SK-MEL-5 (cell line): ENCODE data around the gene EPN3. TPM values are rescaled to one million over a fixed set of nuclear protein-coding genes. Genes with fewer than 3 reads are reported as not detected.

ENCODE experiments used
- DNase-seq: peaks from one replicate; pipeline ENCODE4 v3.0.0-alpha.2; 2016; ENCODE audit warnings: low read depth, low spot score
- in situ Hi-C: cut with HindIII; loops from 2 replicates; pipeline ENCODE4 v1.10.0; 2016; ENCODE audit warnings: low sequenced_read_pairs, high pct_unique_total_duplicates, low pct_unique_long_range_greater_than_20kb
- total RNA-seq: library from RNA; depleted of rRNA; stranded (reverse); fragments of >200 nt; shearing (Covaris generic); gene quantifications from 2 replicates; pipeline ENCODE4 v1.2.3, GENCODE V29; 2014

EPN3 gene
- total RNA-seq, 1 experiment from 2014 or later = not detected

DNA sequence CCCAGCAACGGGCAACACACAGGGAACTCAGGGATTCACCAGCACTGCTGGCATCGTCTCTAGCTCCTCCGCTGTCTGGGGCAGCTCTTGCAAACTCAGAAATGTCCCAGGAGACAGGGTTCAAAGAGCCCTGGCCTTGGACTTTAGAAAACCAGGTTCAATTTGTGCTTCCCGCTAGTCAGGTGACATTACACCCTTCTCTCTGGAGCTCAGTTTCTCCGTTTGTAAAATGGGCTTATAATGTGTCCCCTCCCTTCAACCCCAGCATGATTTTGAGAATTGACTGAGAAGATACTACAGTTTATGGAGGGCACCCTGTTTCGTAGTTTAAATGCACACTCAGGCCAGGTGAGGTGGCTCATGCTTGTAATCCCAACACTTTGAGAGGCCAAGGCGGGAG, 26.2 kb upstream of the EPN3 start:
- in situ Hi-C loops = no loop called here
- no peak for DNase-seq

GRCh38 chr17:50507871-50508572, 24.5 kb upstream of the EPN3 start, which contains the start of gene MYCBPAP:
Gene MYCBPAP (plus strand): TSS chr17:50508439. CDS start chr17:50508675, 236 bp downstream.
- DNase-seq = peak; percentile 62
- in situ Hi-C loops = no loop called here

DNA sequence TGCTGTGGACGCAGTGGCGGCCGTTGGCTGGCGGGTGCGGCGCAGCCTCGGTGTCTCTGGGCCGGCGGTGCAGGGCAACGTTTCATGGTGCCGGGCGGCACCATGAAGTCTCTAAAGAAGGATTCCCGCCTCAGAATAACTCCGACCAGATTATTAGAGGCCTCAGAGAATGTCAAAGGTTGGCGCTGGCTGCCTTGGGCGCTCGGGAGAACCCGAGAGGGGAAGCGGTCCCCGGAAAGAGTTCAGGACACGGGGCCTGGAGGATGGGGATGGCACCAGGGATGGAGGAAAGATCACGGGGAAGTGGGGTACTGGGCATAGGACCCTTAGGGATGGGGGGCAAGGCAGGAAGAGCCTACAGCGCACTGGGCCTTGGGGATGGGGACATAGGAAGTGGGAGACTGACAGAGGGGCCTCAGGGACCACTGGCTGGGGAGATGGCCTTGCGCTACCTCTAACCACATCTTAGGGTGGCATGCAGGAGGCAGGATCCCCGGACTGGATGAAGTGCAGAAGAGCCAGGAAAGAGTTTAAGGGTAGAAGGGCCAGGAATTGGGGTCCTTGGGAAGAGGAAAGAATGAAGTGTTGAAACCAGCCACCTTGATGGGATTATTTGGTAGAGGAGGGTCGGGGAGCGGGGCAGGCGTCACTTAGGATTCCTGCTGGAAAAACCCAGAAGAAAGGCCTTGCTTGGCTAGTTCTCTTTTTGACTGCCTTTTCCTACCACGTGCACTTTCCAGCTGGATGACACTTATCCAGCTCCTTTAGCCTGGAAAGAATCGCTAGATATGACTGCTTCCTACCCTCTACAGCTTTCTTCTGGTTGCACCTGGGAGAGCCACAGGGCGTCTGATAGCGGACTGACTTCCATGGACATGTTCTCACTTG, 23.7 kb upstream of the EPN3 start:
- in situ Hi-C loops = no loop called here
- no peak for DNase-seq

DNA sequence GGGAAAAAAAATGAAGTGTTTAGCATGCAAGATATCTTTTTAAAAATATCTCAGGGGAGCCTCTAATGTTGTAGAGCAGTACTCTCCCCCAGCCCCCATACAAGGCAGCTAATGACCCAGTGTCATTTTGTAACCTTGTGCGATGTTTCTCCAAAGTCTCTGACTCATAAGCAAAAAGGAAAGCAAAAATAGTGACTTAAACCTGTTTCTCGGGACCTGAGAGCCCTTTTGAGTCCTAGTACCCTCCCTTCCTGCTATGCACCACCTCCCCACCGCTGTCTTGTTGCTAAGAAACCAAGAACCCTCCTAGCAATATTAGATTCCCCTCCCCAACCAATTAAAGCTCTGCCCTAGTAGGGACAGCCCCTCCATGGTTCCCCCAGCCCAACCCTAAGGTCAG, 21.5 kb upstream of the EPN3 start:
- DNase-seq = no peak
- in situ Hi-C loops = no loop called here

GRCh38 chr17:50513495-50513894, 19.0 kb upstream of the EPN3 start:
- DNase-seq = no peak
- in situ Hi-C loops = no loop called here

- no peak for DNase-seq
- in situ Hi-C loops = no loop called here
Measured at GRCh38 chr17:50514388-50514787, 18.1 kb upstream of the EPN3 start.

DNA sequence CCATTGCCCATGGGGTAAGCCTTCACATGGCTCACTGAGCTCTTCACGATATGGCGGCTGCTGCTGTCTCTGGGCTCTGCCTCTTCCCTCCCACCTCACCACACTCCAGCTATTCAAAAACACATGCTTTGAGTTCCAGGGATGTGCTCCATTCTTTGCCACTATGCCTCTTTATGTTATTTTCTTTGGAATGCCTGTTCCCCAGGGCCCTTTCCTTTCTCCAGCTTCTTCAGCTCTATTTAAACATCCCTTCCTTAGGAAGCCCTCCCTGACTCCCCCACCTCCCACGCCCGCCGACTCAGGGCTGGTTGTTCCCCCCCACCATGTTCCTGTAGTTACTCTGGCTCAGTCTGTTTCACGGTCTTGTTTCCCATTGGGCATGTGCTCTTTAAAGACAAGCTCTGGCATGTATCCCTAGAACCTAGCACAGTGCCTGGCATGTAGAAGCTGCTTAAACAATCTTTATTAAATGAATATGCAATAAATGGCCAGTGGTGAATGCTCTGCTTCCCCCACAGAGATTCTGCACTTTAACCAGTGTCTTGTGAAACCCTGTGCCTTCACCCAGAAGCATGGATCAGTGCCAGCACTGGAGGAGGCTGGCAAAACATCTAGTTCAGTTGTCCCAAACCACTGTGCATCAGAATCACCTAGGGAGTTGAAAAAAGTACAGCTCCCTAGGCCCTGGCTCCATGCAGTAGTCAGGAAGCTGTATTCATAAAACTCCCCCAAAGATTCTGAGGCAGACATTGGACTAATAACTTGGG, 17.4 kb upstream of the EPN3 start:
- no peak for DNase-seq
- in situ Hi-C loops = no loop called here

DNA sequence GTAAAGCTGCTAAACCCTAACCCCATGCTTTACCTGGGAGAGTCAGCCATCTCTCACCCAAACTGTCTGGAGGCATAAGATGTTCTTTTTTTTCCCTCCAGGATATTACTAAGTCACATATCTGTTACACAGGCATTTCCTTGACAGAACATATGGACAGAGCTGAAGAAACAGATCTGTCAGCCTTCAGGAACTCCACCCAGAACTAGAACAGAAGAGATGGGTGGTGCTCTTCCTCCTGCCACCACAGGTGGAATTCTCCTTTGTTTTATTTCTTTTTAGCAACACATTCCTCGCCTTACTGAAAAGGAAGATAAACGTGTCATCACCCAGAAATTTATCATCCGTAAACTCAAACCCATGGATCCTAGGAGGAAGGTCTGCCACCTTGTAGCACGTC, 15.5 kb upstream of the EPN3 start:
- DNase-seq = no peak
- in situ Hi-C loops = no loop called here

DNA sequence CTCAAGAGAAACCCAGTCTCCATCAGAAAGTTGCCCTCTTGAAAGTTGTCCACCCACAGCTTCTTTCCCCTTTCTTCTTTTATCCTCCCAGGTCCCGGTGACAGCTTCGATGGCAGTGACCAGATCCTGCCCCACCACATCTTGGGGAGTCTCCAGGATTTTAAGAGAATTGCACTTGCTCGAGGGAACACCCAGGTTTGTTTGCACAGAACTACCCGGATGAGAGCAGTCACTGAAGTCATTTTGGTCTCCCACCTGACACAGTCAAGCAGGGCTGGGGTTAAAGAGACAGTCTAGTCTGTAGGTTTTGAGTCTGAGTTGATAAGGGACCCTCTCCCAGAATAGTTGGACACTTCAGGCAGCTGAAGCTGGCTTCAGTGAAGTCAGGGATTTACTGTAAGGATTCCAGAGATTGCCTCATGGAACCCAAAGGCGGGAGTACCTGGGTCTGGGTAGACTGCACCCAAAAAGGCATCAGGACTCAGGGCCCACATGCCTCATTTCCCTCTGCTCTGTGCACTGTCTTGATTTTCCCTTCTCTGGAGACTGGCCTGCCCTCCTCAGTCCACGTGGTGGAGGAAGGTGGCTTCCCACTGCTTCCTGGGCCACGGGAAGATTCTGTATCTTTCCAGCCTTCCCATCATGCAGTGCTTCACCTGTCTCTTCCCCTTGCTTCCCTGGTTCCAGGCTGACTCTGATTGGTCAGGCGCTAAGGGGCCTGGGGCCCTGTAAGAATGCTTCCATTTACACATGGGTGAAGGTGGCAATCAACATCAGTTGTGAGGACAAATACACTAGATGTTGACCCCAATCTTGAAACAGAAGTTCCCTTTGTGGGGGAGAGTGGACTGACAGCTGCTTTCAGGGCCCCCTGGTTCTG, 14.8 kb upstream of the EPN3 start:
- in situ Hi-C loops = no loop called here
- no peak for DNase-seq

- in situ Hi-C loops = no loop called here
- DNase-seq = no peak
Measured at GRCh38 chr17:50518384-50519023, 14.0 kb upstream of the EPN3 start.

DNA sequence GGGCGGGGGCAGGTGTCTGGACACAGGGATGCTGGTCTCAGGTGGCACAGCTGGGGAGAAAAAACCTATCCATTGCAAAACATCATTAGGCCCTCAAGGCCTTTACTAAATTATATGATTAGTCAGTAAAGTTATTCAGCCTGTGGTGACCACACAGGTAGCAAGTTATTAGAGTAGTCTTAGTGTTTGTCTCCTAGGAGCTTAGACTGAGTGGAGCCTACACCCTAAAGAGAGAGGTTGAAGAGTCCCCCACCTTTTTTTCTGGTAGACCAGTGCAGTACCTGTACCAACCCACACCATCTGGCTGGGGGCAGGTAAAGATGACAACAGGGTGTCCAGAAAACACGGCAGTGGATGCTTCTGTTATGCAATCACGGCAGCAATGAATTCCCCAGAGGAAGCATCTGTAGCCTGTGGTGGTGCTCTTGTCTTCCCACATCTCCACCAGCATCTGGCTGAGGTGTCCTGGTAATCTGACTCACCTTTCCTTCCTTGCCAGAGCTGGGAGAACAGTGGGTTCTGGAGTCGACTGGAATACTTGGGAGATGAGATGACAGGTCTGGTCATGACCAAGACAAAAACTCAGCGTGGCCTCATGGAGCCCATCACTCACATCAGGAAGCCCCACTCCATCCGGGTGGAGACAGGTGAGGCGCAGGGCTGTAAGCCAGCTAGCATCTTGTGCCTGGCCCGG, 13.2 kb upstream of the EPN3 start:
- no peak for DNase-seq
- in situ Hi-C loops = no loop called here

GRCh38 chr17:50520483-50520882, 12.1 kb upstream of the EPN3 start:
- in situ Hi-C loops = no loop called here
- no peak for DNase-seq

DNA sequence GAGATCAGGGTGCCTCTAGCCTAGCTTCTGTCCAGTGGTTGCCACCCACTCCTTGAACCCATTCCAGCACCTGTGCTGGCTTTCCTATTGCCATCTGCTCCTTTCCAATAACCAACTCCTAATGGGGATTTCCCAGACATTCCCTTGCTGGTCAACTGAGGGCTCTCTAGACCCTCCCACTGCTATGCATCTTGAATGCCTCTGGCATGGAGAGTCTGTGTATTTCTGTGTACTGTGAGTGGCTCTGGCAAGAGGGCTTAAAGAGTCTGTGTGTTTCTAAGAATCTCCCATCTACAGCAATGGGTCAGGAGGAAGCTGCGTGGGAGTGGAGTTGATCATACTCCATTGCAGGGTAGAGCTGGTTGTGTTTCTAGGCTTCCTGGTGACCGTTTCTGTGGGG, 11.0 kb upstream of the EPN3 start:
- DNase-seq = no peak
- in situ Hi-C loops = no loop called here

DNA sequence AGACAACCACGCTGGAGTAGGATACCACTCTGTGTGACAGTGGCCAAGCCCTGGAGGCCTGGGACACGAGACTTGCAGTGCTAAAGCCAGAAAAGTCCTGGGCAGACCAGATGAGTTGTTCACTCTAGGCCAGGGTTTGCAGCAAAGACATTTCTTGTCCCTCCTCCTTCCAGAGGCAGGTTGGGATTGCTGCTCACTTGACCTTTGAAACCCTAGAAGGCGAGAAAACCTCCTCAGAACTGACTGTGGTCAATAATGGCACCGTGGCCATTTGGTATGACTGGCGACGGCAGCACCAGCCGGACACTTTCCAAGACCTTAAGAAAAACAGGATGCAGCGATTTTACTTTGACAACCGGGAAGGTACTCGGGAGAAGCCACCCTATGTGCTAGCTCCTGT, 9.8 kb upstream of the EPN3 start:
- in situ Hi-C loops = no loop called here
- no peak for DNase-seq

DNA sequence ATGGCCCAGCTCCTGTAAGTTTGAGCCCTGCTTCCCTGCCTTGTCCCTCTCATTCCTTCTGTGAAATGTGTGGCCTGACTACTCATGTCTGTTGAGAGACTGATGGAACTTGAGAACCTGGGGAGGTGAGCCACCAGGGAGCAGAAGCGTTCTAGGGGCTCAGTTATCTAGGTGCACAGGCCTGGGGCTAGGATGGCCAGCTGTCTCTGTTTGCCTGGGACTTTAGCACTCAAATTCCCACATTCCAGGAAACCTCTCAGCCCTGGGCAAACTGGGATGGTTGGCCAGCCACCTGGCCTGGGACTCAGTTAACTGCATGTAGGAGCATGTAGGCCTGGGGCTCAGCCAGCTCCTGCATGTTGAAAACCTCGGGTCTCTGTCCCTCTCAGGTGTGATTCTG, 9.3 kb upstream of the EPN3 start:
- in situ Hi-C loops = no loop called here
- DNase-seq = no peak

DNA sequence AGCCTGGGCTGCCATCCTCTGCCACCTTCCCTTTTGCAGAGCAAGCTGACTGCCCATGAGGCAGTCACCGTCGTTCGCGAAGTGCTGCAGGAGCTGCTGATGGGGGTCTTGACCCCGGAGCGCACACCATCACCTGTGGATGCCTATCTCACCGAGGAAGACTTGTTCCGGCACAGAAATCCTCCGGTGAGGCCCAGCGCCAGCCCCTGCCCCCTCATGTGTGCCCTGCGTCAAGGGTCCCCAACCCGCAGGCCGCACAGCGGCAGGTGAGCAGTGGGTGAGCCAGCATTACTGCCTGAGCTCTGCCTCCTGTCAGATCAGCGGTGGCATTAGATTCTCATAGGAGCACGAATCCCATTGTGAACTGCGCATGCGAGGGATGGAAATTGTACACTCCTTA, 7.7 kb upstream of the EPN3 start:
- DNase-seq = no peak
- in situ Hi-C loops = no loop called here
